ENCODE results near the gene UIMC1. TPM values are rescaled to one million over a fixed set of nuclear protein-coding genes. Genes with fewer than 3 reads are reported as not detected.
A peak's percentile ranks its signal among the peaks of the same experiment; 100 is the strongest.

UIMC1 gene
- total RNA-seq, 1 donor from 2014 or later, result 36.1 TPM

- H3K4me2 ChIP-seq (ENCODE audit: low read length), result no peak overlapping the region
- no peaks in the 10 kb centered on the region for H3K79me2 ChIP-seq (ENCODE audit: insufficient read depth, low read length)
- no peaks in the 10 kb centered on the region for H4K20me1 ChIP-seq (ENCODE audit: insufficient read depth, low read length)
- H2AFZ ChIP-seq (ENCODE audit: low read depth, low read length), result no peak overlapping the region
- Mint-ChIP-seq H3K27ac (ENCODE audit: unreplicated experiment) (peak overlapping the region; percentile 66), H3K27me3 (ENCODE audit: low read depth, unreplicated experiment) (peaks cover 38% of the 10 kb centered on the region), H3K4me1 (ENCODE audit: low read depth, unreplicated experiment) (peaks cover 14% of the 10 kb centered on the region), H3K9me3 (ENCODE audit: unreplicated experiment) (no peaks in the 10 kb centered on the region), H3K36me3 (ENCODE audit: low read depth, unreplicated experiment) (no peaks in the 10 kb centered on the region), H3K4me3 (ENCODE audit: unreplicated experiment) (no peak overlapping the region)
- TF ChIP-seq CTCF (IDR thresholded peaks at IDR 0.05; ENCODE audit: insufficient read depth, low read depth, low read length) (no peak), EZH2 (IDR thresholded peaks at IDR 0.05; ENCODE audit: insufficient read depth, low read length) (no peak)
- no peak overlapping the region for H3K9ac ChIP-seq (ENCODE audit: low read length)
- H3K9me3 ChIP-seq (ENCODE audit: insufficient read depth, low read depth, low read length), result no peaks in the 10 kb centered on the region
- H3K27me3 ChIP-seq (ENCODE audit: insufficient read depth, low read length), result peaks cover 9% of the 10 kb centered on the region
- no peak overlapping the region for H3K4me3 ChIP-seq (ENCODE audit: insufficient read depth, low read depth, low read length)
- DNase-seq (ENCODE audit: low read depth) (no peak), FAIRE-seq (no peak)
- no peak overlapping the region for H3K27ac ChIP-seq (ENCODE audit: low read depth, low read length)
- H3K4me1 ChIP-seq (ENCODE audit: insufficient read depth, low read length), result no peaks in the 10 kb centered on the region
- no peaks in the 10 kb centered on the region for H3K36me3 ChIP-seq (ENCODE audit: insufficient read depth, low read length)
Observed at GRCh38 chr5:176881816-176882566, 124.6 kb downstream of the UIMC1 start.

- no peak for TF ChIP-seq CTCF (IDR thresholded peaks at IDR 0.05; ENCODE audit: insufficient read depth, low read depth, low read length)
- no peak for TF ChIP-seq EZH2 (IDR thresholded peaks at IDR 0.05; ENCODE audit: insufficient read depth, low read length)
- no peak overlapping the region for H3K4me3 Mint-ChIP-seq (ENCODE audit: unreplicated experiment)
- no peak for FAIRE-seq
- Histone ChIP-seq H3K4me1 (ENCODE audit: insufficient read depth, low read length) (no peaks in the 10 kb centered on the region), H3K27ac (ENCODE audit: low read depth, low read length) (no peak overlapping the region), H3K9ac (ENCODE audit: low read length) (no peak overlapping the region), H3K27me3 (ENCODE audit: insufficient read depth, low read length) (peaks cover 13% of the 10 kb centered on the region), H3K4me2 (ENCODE audit: low read length) (no peak overlapping the region), H4K20me1 (ENCODE audit: insufficient read depth, low read length) (no peaks in the 10 kb centered on the region), H3K79me2 (ENCODE audit: insufficient read depth, low read length) (no peaks in the 10 kb centered on the region), H3K36me3 (ENCODE audit: insufficient read depth, low read length) (no peaks in the 10 kb centered on the region), H3K4me3 (ENCODE audit: insufficient read depth, low read depth, low read length) (no peak overlapping the region), H3K9me3 (ENCODE audit: insufficient read depth, low read depth, low read length) (no peaks in the 10 kb centered on the region), H2AFZ (ENCODE audit: low read depth, low read length) (no peak overlapping the region)
- H3K9me3 Mint-ChIP-seq (ENCODE audit: unreplicated experiment), result no peaks in the 10 kb centered on the region
- DNase-seq (ENCODE audit: low read depth), result no peak
- no peak overlapping the region for H3K27ac Mint-ChIP-seq (ENCODE audit: unreplicated experiment)
- H3K27me3 Mint-ChIP-seq (ENCODE audit: low read depth, unreplicated experiment), result peaks cover 36% of the 10 kb centered on the region
- H3K4me1 Mint-ChIP-seq (ENCODE audit: low read depth, unreplicated experiment), result peaks cover 14% of the 10 kb centered on the region
- H3K36me3 Mint-ChIP-seq (ENCODE audit: low read depth, unreplicated experiment), result no peaks in the 10 kb centered on the region
Observed at GRCh38 chr5:176881021-176881749, 125.4 kb downstream of the UIMC1 start.
